ENCODE data around the gene CPLANE2. TPM values are rescaled to one million over a fixed set of nuclear protein-coding genes. Genes with fewer than 3 reads are reported as not detected.

Gene CPLANE2
- total and polyA plus RNA-seq, 2 of the 4 experiments (the other 2 are of a cell fraction): 3.2 to 5.8 TPM

- Histone ChIP-seq H3K18ac (ENCODE audit: low read depth, low read length) (no peak overlapping the region), H3K27me3 (ENCODE audit: control insufficient read depth, insufficient read depth, low read length) (peaks cover 33% of the 10 kb centered on the region), H3K4ac (ENCODE audit: low read depth, low read length) (no peak overlapping the region), H3K9me3 (ENCODE audit: control insufficient read depth, insufficient read depth, low read length) (peaks cover 14% of the 10 kb centered on the region), H3K23ac (ENCODE audit: low read depth, low read length) (no peak overlapping the region), H2BK15ac (ENCODE audit: low read depth, low read length) (no peak overlapping the region), H3K4me3 (ENCODE audit: insufficient read depth, low read depth, low read length) (no peak overlapping the region), H2BK5ac (ENCODE audit: low read depth, low read length, poor library complexity, severe bottlenecking) (no peak overlapping the region), H3K56ac (ENCODE audit: extremely low read depth, insufficient read depth, low read length) (no peak overlapping the region), H4K8ac (ENCODE audit: low read depth in 2 of 2, low read length in 2 of 2) (no peak overlapping the region), H3K9ac (ENCODE audit: low read depth, low read length) (no peak overlapping the region), H3K4me1 (ENCODE audit: control insufficient read depth, insufficient read depth, low read length) (no peaks in the 10 kb centered on the region; the same call in 1 of the 2 replicates), H4K20me1 (ENCODE audit: insufficient read depth, low read length) (no peaks in the 10 kb centered on the region), H2AFZ (replicated peaks; ENCODE audit: low read length, poor library complexity) (no peak overlapping the region), H3K27ac (ENCODE audit: insufficient read depth, low read length) (no peak overlapping the region), H4K91ac (ENCODE audit: insufficient read depth, low read depth, low read length) (no peak overlapping the region), H2AK5ac (ENCODE audit: low read depth, low read length) (no peak overlapping the region), H3K36me3 (ENCODE audit: control insufficient read depth, insufficient read depth, low read length) (no peaks in the 10 kb centered on the region), H3K79me1 (ENCODE audit: low read depth in 1 of 2, low read length in 2 of 2) (no peaks in the 10 kb centered on the region), H2AK9ac (replicated peaks; ENCODE audit: low read depth, low read length, poor library complexity) (no peak overlapping the region), H2BK120ac (ENCODE audit: low read depth, low read length) (no peak overlapping the region), H2BK20ac (ENCODE audit: low read depth, low read length) (no peak overlapping the region), H3K14ac (replicated peaks; ENCODE audit: low read depth, low read length) (no peak overlapping the region), H3K9me1 (ENCODE audit: insufficient read depth, low read length) (no peaks in the 10 kb centered on the region), H3K4me2 (ENCODE audit: low read depth, low read length) (no peak overlapping the region), H4K5ac (ENCODE audit: low read depth, low read length) (no peak overlapping the region)
- 90% methylated on average over 7 of the region's 13 CpGs; no CpG with 5 or more reads in 1 of the 2 experiments for WGBS, 2 experiments (ENCODE audit: extremely low coverage in 2 of 2, insufficient read length in 1 of 2)
- no peak for ATAC-seq (ENCODE audit: low read depth)
- TF ChIP-seq MAFK (IDR thresholded peaks at IDR 0.05; ENCODE audit: low read depth, low read length) (no peak), SMC3 (IDR thresholded peaks at IDR 0.05; ENCODE audit: low read depth, low read length) (no peak), RCOR1 (IDR thresholded peaks at IDR 0.05; ENCODE audit: insufficient replicate concordance, low read length) (no peak), RAD21 (IDR thresholded peaks at IDR 0.05; ENCODE audit: low read length) (no peak), CEBPB (IDR thresholded peaks at IDR 0.05; ENCODE audit: low read depth, low read length) (no peak), FOS (IDR thresholded peaks at IDR 0.05; ENCODE audit: low read depth, low read length) (no peak), CHD1 (IDR thresholded peaks at IDR 0.05; ENCODE audit: low read depth, low read length) (no peak), BHLHE40 (IDR thresholded peaks at IDR 0.05; ENCODE audit: low read depth, low read length) (no peak), MAZ (IDR thresholded peaks at IDR 0.05; ENCODE audit: borderline replicate concordance, low read depth, low read length) (no peak), POLR2A (IDR thresholded peaks at IDR 0.05; ENCODE audit: low read depth, low read length) (no peak), MXI1 (IDR thresholded peaks at IDR 0.05; ENCODE audit: borderline replicate concordance, low read depth, low read length) (no peak)
- TF ChIP-seq, protein P1, sequence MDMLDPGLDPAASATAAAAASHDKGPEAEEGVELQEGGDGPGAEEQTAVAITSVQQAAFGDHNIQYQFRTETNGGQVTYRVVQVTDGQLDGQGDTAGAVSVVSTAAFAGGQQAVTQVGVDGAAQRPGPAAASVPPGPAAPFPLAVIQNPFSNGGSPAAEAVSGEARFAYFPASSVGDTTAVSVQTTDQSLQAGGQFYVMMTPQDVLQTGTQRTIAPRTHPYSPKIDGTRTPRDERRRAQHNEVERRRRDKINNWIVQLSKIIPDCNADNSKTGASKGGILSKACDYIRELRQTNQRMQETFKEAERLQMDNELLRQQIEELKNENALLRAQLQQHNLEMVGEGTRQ (IDR thresholded peaks at IDR 0.05; ENCODE audit: low read depth, low read length): no peak
- intact Hi-C loops (cut with micrococcal nuclease): no loop called here
- ChIA-PET CTCF (interaction anchor here (0.6 kb wide), 1 partner anchor 120 kb away, joined by 3 read pairs; no protein-coding TSS in a partner anchor), POLR2A (ENCODE audit: unreplicated experiment) (no interaction called here)
- no peak for DNase-seq
- dilution Hi-C loops (cut with HindIII; ENCODE audit: low sequenced_read_pairs, unreplicated experiment): no loop called here
- no TSS peak for BruUV-seq (replicated peaks)
- in situ Hi-C loops (cut with MboI; ENCODE audit: low sequenced_read_pairs): no loop called here
Measured at GRCh38 chr1:16229976-16230740, 6.8 kb downstream of the CPLANE2 start.

All from IMR-90 (cell line).